Neural cell (in vitro differentiated cells): ENCODE data around the gene ACIN1. TPM values are rescaled to one million over a fixed set of nuclear protein-coding genes. Genes with fewer than 3 reads are reported as not detected.
A peak's percentile ranks its signal among the peaks of the same experiment; 100 is the strongest.

Experiments
- H2AFZ ChIP-seq: fragments of 200-600, 300-800 bp; sonication (generic), shearing (Covaris generic); 2 replicates; pipeline ENCODE4 v1.6.0; 2014; ENCODE audit warnings: low read depth, mild to moderate bottlenecking, antibody characterized with exemption, low read length, moderate library complexity
- H3F3A ChIP-seq: fragments of 200-600 bp; shearing (Covaris generic); 2 replicates; pipeline ENCODE4 v1.6.1; 2016; ENCODE audit warnings: mild to moderate bottlenecking, moderate library complexity, mixed read lengths, antibody characterized with exemption, low read length; ENCODE audit not compliant: insufficient read depth, poor library complexity, severe bottlenecking
- H3K27ac ChIP-seq: fragments of 200-600, 300-800 bp; sonication (generic), shearing (Covaris generic); 2 replicates; pipeline ENCODE4 v1.5.1; 2014; ENCODE audit warnings: mild to moderate bottlenecking, low read length, moderate library complexity
- H3K27me3 ChIP-seq: fragments of 300-800, 200-600 bp; sonication (generic), shearing (Covaris generic); 2 replicates; pipeline ENCODE4 v1.6.0; 2014; ENCODE audit warnings: mild to moderate bottlenecking, low read depth, low read length, moderate library complexity; ENCODE audit not compliant: insufficient read depth
- H3K36me3 ChIP-seq: fragments of 300-800, 200-600 bp; sonication (generic), shearing (Covaris generic); 2 replicates; pipeline ENCODE4 v1.5.1; 2014; ENCODE audit warnings: mild to moderate bottlenecking, antibody characterized with exemption, low read length, moderate library complexity; ENCODE audit not compliant: insufficient read depth
- H3K4me2 ChIP-seq: fragments of 300-800, 200-600 bp; sonication (generic), shearing (Covaris generic); 2 replicates; pipeline ENCODE4 v1.6.0; 2014; ENCODE audit warnings: mild to moderate bottlenecking, low read length
- H3K4me3 ChIP-seq: fragments of 300-800, 200-600 bp; sonication (generic), shearing (Covaris generic); 2 replicates; pipeline ENCODE4 v1.5.1; 2014; ENCODE audit warnings: mild to moderate bottlenecking, low read length, moderate library complexity
- H3K79me2 ChIP-seq: fragments of 200-600 bp; shearing (Covaris generic); replicated peaks from 2 replicates; pipeline ENCODE4 v1.6.0; 2014; ENCODE audit warnings: mild to moderate bottlenecking, low read length, moderate library complexity; ENCODE audit not compliant: insufficient read depth
- H3K9ac ChIP-seq: fragments of 300-800, 200-600 bp; sonication (generic), shearing (Covaris generic); 2 replicates; pipeline ENCODE4 v1.6.1; 2016; ENCODE audit warnings: mild to moderate bottlenecking, low read length, mixed read lengths
- H3K9me2 ChIP-seq: fragments of 200-600 bp; shearing (Covaris generic); 2 replicates; pipeline ENCODE4 v1.6.1; 2016; ENCODE audit warnings: mild to moderate bottlenecking, low read length, mixed read lengths; ENCODE audit not compliant: insufficient read depth
- H3K9me3 ChIP-seq: fragments of 200-600, 300-800 bp; sonication (generic), shearing (Covaris generic); 2 replicates; pipeline ENCODE4 v1.6.1; 2016; ENCODE audit warnings: mild to moderate bottlenecking, mixed run types, low read length, moderate library complexity, mixed read lengths
- H4K20me1 ChIP-seq: fragments of 200-600 bp; shearing (Covaris generic); 2 replicates; pipeline ENCODE4 v1.6.1; 2016; ENCODE audit warnings: mild to moderate bottlenecking, mixed run types; ENCODE audit not compliant: insufficient read depth
- EP300 ChIP-seq: fragments of 450-650 bp; conservative IDR thresholded peaks from 2 replicates; pipeline ENCODE4 v1.6.1; 2014; ENCODE audit warnings: antibody characterized with exemption, mild to moderate bottlenecking, moderate library complexity; ENCODE audit not compliant: poor library complexity, severe bottlenecking
- EZH2 ChIP-seq: fragments of 200-600, 300-800 bp; shearing (Covaris generic), sonication (generic); IDR thresholded peaks from 2 replicates; pipeline ENCODE4 v1.6.1; 2014; ENCODE audit warnings: antibody characterized with exemption, low read length, borderline replicate concordance, mild to moderate bottlenecking; ENCODE audit not compliant: insufficient read depth, poor library complexity, severe bottlenecking
- MXI1 ChIP-seq: fragments of 450-650 bp; conservative IDR thresholded peaks from 2 replicates; pipeline ENCODE4 v1.6.1; 2014; ENCODE audit warnings: antibody characterized with exemption, mild to moderate bottlenecking; ENCODE audit not compliant: poor library complexity, severe bottlenecking
- POLR2AphosphoS5 ChIP-seq: IDR thresholded peaks from 2 replicates; pipeline ENCODE4 v1.6.1; 2012
- RAD21 ChIP-seq: fragments of 450-650 bp; conservative IDR thresholded peaks from 2 replicates; pipeline ENCODE4 v1.6.1; 2014; ENCODE audit warnings: antibody characterized with exemption, mild to moderate bottlenecking, moderate library complexity
- SMC3 ChIP-seq: fragments of 450-650 bp; conservative IDR thresholded peaks from 2 replicates; pipeline ENCODE4 v1.6.1; 2014; ENCODE audit warnings: antibody characterized with exemption, mild to moderate bottlenecking, moderate library complexity; ENCODE audit not compliant: poor library complexity
- TAF1 ChIP-seq: IDR thresholded peaks from 2 replicates; pipeline ENCODE4 v1.6.1; 2012; ENCODE audit warnings: low read depth
- polyA plus RNA-seq: library from polyadenylated mRNA; depleted of rRNA; stranded (reverse); fragments of >200 nt; gene quantifications from 2 replicates; pipeline ENCODE4 v1.2.3, GENCODE V29; 2014
- TF ChIP-seq, protein P1 (sequence below): fragments of 450-650 bp; IDR thresholded peaks from 2 replicates; pipeline ENCODE4 v1.5.1; 2014; ENCODE audit warnings: antibody characterized with exemption, mild to moderate bottlenecking, moderate library complexity; ENCODE audit not compliant: poor library complexity, severe bottlenecking
- TF ChIP-seq, protein P2 (sequence below): IDR thresholded peaks from 2 replicates; pipeline ENCODE4 v1.6.1; 2012; ENCODE audit warnings: borderline replicate concordance

ACIN1 gene
- polyA plus RNA-seq, 1 donor from 2014 or later, result 143 TPM

DNA sequence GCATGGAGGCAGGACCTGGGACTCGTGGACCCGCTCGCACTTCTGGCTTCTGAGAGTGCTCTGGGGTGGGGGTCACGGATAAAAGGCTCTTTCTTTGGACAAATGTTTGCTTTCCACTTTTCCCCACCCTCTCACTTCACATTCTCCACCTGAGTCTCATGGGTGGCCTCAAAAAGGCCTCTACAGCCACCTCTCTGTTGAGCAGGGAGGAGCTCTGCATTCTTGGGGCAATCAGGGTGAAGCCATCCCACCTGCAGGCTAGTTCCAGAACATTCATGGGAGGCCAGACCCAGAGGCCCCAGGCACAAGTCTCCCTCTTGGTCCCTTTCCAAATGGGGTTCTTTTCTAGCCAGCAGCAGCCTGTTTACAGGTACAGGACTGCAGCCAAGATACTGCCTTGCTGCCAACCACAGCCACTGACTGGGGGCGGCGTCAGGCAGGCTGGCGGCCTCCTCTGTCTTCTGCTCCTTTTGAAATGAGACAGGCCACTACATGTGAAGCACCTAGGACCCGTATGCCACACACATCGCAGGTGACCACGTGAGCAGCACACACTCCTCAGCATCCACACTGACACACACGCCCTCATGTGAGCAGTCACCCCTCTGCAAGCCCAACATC, 42.4 kb upstream of the ACIN1 start:
- Histone ChIP-seq H2AFZ (no peak overlapping the region), H4K20me1 (no peaks in the 10 kb centered on the region), H3K27ac (no peak overlapping the region), H3K9ac (no peak overlapping the region), H3K9me3 (no peaks in the 10 kb centered on the region), H3K79me2 (no peaks in the 10 kb centered on the region), H3K36me3 (no peaks in the 10 kb centered on the region), H3K9me2 (no peaks in the 10 kb centered on the region), H3K4me2 (no peak overlapping the region), H3K4me3 (no peak overlapping the region), H3K27me3 (no peaks in the 10 kb centered on the region), H3F3A (no peaks in the 10 kb centered on the region)
- TF ChIP-seq, protein P1, sequence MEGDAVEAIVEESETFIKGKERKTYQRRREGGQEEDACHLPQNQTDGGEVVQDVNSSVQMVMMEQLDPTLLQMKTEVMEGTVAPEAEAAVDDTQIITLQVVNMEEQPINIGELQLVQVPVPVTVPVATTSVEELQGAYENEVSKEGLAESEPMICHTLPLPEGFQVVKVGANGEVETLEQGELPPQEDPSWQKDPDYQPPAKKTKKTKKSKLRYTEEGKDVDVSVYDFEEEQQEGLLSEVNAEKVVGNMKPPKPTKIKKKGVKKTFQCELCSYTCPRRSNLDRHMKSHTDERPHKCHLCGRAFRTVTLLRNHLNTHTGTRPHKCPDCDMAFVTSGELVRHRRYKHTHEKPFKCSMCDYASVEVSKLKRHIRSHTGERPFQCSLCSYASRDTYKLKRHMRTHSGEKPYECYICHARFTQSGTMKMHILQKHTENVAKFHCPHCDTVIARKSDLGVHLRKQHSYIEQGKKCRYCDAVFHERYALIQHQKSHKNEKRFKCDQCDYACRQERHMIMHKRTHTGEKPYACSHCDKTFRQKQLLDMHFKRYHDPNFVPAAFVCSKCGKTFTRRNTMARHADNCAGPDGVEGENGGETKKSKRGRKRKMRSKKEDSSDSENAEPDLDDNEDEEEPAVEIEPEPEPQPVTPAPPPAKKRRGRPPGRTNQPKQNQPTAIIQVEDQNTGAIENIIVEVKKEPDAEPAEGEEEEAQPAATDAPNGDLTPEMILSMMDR, result no peak
- TF ChIP-seq SMC3 (no peak), MXI1 (no peak), EZH2 (no peak), TAF1 (no peak), RAD21 (no peak), POLR2AphosphoS5 (no peak), EP300 (no peak)
- TF ChIP-seq, protein P2, sequence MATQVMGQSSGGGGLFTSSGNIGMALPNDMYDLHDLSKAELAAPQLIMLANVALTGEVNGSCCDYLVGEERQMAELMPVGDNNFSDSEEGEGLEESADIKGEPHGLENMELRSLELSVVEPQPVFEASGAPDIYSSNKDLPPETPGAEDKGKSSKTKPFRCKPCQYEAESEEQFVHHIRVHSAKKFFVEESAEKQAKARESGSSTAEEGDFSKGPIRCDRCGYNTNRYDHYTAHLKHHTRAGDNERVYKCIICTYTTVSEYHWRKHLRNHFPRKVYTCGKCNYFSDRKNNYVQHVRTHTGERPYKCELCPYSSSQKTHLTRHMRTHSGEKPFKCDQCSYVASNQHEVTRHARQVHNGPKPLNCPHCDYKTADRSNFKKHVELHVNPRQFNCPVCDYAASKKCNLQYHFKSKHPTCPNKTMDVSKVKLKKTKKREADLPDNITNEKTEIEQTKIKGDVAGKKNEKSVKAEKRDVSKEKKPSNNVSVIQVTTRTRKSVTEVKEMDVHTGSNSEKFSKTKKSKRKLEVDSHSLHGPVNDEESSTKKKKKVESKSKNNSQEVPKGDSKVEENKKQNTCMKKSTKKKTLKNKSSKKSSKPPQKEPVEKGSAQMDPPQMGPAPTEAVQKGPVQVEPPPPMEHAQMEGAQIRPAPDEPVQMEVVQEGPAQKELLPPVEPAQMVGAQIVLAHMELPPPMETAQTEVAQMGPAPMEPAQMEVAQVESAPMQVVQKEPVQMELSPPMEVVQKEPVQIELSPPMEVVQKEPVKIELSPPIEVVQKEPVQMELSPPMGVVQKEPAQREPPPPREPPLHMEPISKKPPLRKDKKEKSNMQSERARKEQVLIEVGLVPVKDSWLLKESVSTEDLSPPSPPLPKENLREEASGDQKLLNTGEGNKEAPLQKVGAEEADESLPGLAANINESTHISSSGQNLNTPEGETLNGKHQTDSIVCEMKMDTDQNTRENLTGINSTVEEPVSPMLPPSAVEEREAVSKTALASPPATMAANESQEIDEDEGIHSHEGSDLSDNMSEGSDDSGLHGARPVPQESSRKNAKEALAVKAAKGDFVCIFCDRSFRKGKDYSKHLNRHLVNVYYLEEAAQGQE, result no peak

DNA sequence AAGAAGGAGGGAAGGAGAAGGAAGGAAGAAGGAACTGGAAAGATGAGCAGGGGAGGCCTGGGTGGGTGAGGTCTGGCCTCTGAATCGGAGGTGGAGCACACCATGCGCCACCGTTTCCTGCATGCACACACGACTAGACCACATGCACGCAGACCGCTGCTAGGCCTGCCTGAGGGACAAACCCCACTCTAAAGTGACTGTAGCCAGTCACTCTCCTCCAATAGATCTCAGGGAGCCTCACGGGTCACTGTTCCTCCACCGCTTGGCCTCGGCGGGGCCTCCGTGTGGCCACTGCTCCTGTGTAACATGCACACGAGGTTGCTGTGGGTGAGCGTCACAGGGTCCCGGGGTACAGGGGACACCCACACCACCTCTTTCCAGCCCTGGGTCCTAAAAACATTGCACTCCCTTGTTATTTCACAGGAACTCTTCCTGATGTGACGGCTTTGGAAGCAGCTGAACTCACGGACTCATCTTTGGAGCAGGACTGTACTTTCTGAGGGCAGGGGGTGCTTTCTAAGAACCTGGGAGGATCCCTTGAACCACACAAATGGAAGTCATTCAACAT, 41.7 kb upstream of the ACIN1 start:
- H3K27me3 ChIP-seq, result no peaks in the 10 kb centered on the region
- no peaks in the 10 kb centered on the region for H3F3A ChIP-seq
- H3K4me3 ChIP-seq, result peak overlapping the region; percentile 47
- H3K4me2 ChIP-seq, result peak overlapping the region; percentile 10
- H3K9me2 ChIP-seq, result no peaks in the 10 kb centered on the region
- peak overlapping the region; percentile 46 for H3K27ac ChIP-seq
- TF ChIP-seq EP300 (no peak), MXI1 (no peak), TAF1 (no peak), RAD21 (no peak), EZH2 (no peak), SMC3 (no peak), POLR2AphosphoS5 (no peak)
- TF ChIP-seq, protein P2, result no peak
- TF ChIP-seq, protein P1, result no peak
- no peaks in the 10 kb centered on the region for H3K79me2 ChIP-seq
- H4K20me1 ChIP-seq, result no peaks in the 10 kb centered on the region
- H3K36me3 ChIP-seq, result no peaks in the 10 kb centered on the region
- H2AFZ ChIP-seq, result no peak overlapping the region
- H3K9ac ChIP-seq, result peak overlapping the region; percentile 13
- H3K9me3 ChIP-seq, result no peaks in the 10 kb centered on the region
